KMS-11 (cell line): ENCODE results near the gene GPR32.
"Not testable (repeated sequence)": the region's sequence is repeated elsewhere in the genome, so short reads cannot be mapped to it uniquely, and the experiment has no call there.

Experiments used
- H2AFZ ChIP-seq: fragments of 200-600 bp; sonication (generic); 2 replicates; pipeline ENCODE4 v1.6.1; 2016; ENCODE audit warnings: antibody characterized with exemption, mixed run types, low read depth
- H3K27ac ChIP-seq: fragments of 200-600 bp; sonication (generic); 2 replicates; pipeline ENCODE4 v1.6.1; 2016; ENCODE audit warnings: mild to moderate bottlenecking, mixed run types
- H3K27me3 ChIP-seq: fragments of 200-600 bp; sonication (generic); 2 replicates; pipeline ENCODE4 v1.6.1; 2017; ENCODE audit warnings: mild to moderate bottlenecking, low read depth, mixed run types, moderate library complexity; ENCODE audit not compliant: insufficient read depth
- H3K36me3 ChIP-seq: fragments of 200-600 bp; sonication (generic); 2 replicates; pipeline ENCODE4 v1.6.1; 2017; ENCODE audit warnings: mild to moderate bottlenecking, mixed run types; ENCODE audit not compliant: insufficient read depth
- H3K4me1 ChIP-seq: fragments of 200-600 bp; sonication (generic); 2 replicates; pipeline ENCODE4 v1.6.1; 2016; ENCODE audit warnings: mild to moderate bottlenecking, low read depth, mixed run types; ENCODE audit not compliant: poor library complexity, severe bottlenecking
- H3K4me2 ChIP-seq: fragments of 200-600 bp; sonication (generic); 2 replicates; pipeline ENCODE4 v1.7.0; 2016; ENCODE audit warnings: mild to moderate bottlenecking, mixed run types
- H3K4me3 ChIP-seq: fragments of 200-600 bp; sonication (generic); IDR thresholded peaks from 2 replicates; pipeline ENCODE4 v1.6.1; 2017; ENCODE audit warnings: low read depth, low read length, mixed read lengths; ENCODE audit not compliant: insufficient read depth
- H3K79me2 ChIP-seq: fragments of 200-600 bp; sonication (generic); 2 replicates; pipeline ENCODE4 v1.6.1; 2016; ENCODE audit warnings: low read depth, mixed run types; ENCODE audit not compliant: insufficient read depth
- H3K9ac ChIP-seq: fragments of 200-600 bp; sonication (generic); 2 replicates; pipeline ENCODE4 v1.6.1; 2016; ENCODE audit warnings: mild to moderate bottlenecking, mixed run types
- H4K20me1 ChIP-seq: fragments of 200-600 bp; sonication (generic); 2 replicates; pipeline ENCODE4 v1.6.1; 2016; ENCODE audit warnings: mild to moderate bottlenecking, mixed run types; ENCODE audit not compliant: insufficient read depth
- TF ChIP-seq, protein P1 (sequence below): fragments of 200-600 bp; sonication (generic); conservative IDR thresholded peaks from 2 replicates; pipeline ENCODE4 v1.6.1; 2017; ENCODE audit warnings: low read depth, mild to moderate bottlenecking, antibody characterized with exemption, low read length, moderate library complexity, mixed read lengths

GPR32 gene

GRCh38 chr19:50777830-50778303 is 7.6 kb downstream of the GPR32 start:
- TF ChIP-seq, protein P1, sequence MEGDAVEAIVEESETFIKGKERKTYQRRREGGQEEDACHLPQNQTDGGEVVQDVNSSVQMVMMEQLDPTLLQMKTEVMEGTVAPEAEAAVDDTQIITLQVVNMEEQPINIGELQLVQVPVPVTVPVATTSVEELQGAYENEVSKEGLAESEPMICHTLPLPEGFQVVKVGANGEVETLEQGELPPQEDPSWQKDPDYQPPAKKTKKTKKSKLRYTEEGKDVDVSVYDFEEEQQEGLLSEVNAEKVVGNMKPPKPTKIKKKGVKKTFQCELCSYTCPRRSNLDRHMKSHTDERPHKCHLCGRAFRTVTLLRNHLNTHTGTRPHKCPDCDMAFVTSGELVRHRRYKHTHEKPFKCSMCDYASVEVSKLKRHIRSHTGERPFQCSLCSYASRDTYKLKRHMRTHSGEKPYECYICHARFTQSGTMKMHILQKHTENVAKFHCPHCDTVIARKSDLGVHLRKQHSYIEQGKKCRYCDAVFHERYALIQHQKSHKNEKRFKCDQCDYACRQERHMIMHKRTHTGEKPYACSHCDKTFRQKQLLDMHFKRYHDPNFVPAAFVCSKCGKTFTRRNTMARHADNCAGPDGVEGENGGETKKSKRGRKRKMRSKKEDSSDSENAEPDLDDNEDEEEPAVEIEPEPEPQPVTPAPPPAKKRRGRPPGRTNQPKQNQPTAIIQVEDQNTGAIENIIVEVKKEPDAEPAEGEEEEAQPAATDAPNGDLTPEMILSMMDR, result no peak
- Histone ChIP-seq H3K9ac (no peak overlapping the region), H3K27ac (no peak overlapping the region), H3K4me1 (no peaks in the 10 kb centered on the region), H3K27me3 (peaks cover 66% of the 10 kb centered on the region), H3K36me3 (no peaks in the 10 kb centered on the region), H3K4me2 (no peak overlapping the region), H2AFZ (no peak overlapping the region), H3K79me2 (no peaks in the 10 kb centered on the region), H4K20me1 (no peaks in the 10 kb centered on the region), H3K4me3 (no peak overlapping the region)

- H3K79me2 ChIP-seq, result no peaks in the 10 kb centered on the region
- H3K4me2 ChIP-seq, result no peak overlapping the region
- no peaks in the 10 kb centered on the region for H3K36me3 ChIP-seq
- H3K4me1 ChIP-seq, result no peaks in the 10 kb centered on the region
- H2AFZ ChIP-seq, result no peak overlapping the region
- H3K27ac ChIP-seq, result no peak overlapping the region
- no peak overlapping the region for H3K9ac ChIP-seq
- H4K20me1 ChIP-seq, result no peaks in the 10 kb centered on the region
- H3K4me3 ChIP-seq, result no peak overlapping the region
- H3K27me3 ChIP-seq, result peaks cover 65% of the 10 kb centered on the region
- TF ChIP-seq, protein P1, result no peak
Measured at GRCh38 chr19:50778906-50779430, 8.7 kb downstream of the GPR32 start.

DNA sequence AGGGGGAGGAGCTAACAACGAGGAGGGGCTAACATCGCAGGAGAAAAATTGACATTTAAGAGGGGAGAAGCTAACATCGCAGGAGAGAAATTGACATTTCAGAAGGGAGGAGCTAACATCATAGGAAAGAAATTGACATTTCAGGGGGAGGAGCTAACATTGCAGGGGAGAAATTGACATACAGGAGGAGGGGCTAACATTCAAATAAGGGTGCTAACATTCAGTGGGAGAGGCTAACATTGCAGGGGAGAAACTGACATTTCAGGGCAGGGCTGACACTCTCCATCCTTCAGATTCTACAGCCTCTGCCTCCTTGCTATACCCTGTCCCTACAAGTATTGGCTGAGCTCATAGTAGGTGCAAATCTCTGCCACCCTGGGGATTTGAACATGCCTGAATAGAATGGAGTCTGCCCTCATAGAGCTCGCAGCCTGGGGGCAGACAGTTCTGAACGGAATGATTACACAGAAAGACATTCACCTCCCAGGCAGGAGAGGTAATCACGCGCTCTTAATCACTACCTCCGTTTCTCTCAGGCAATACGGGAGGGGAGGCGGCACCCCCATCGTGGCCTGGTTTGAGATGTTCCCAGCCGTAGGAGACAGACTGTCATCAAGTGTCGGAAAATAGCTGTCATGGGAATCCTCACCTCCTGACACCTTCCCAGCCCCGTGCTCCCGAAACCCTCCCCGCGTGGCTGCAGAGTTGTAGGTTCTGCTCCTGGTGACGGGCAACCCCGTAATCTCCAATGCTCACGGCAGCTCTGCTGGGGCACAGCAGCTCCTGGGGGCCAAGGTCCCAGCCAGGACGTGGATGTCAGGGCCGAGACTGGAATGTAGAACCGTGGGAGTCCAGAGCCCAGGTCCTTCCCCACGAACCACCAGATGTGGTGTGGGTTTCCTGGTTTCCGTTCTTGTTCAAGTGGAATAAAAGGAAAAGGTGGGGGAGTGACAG is 9.5 kb downstream of the GPR32 start:
- no peaks in the 10 kb centered on the region for H3K4me1 ChIP-seq
- no peak overlapping the region for H3K4me2 ChIP-seq

GRCh38 chr19:50780753-50781435 is 10.6 kb downstream of the GPR32 start:
- no peaks in the 10 kb centered on the region for H3K36me3 ChIP-seq
- no peak overlapping the region for H3K4me2 ChIP-seq
- H3K27ac ChIP-seq, result no peak overlapping the region
- no peaks in the 10 kb centered on the region for H4K20me1 ChIP-seq
- no peaks in the 10 kb centered on the region for H3K79me2 ChIP-seq
- no peak overlapping the region for H2AFZ ChIP-seq
- no peak overlapping the region for H3K4me3 ChIP-seq
- no peaks in the 10 kb centered on the region for H3K4me1 ChIP-seq
- H3K27me3 ChIP-seq, result peaks cover 54% of the 10 kb centered on the region
- no peak overlapping the region for H3K9ac ChIP-seq
- TF ChIP-seq, protein P1, result no peak

More for the DNA sequence above, 9.5 kb downstream of the GPR32 start:
- TF ChIP-seq, protein P1, result no peak
- H4K20me1 ChIP-seq, result no peaks in the 10 kb centered on the region
- H3K9ac ChIP-seq, result no peak overlapping the region
- no peak overlapping the region for H3K4me3 ChIP-seq
- peaks cover 62% of the 10 kb centered on the region for H3K27me3 ChIP-seq
- no peaks in the 10 kb centered on the region for H3K79me2 ChIP-seq
- no peak overlapping the region for H2AFZ ChIP-seq
- no peaks in the 10 kb centered on the region for H3K36me3 ChIP-seq
- H3K27ac ChIP-seq, result no peak overlapping the region

GRCh38 chr19:50783848-50784152 is 13.5 kb downstream of the GPR32 start:
- not testable (repeated sequence) for H4K20me1 ChIP-seq, H3K27ac ChIP-seq, H2AFZ ChIP-seq, H3K4me3 ChIP-seq, H3K4me2 ChIP-seq, H3K36me3 ChIP-seq, H3K4me1 ChIP-seq, H3K9ac ChIP-seq, H3K79me2 ChIP-seq
- H3K27me3 ChIP-seq, result peaks cover 36% of the 10 kb centered on the region
